Left kidney (tissue), 2 donors: Measurements from ENCODE around the gene VPS37C. TPM values are rescaled to one million over a fixed set of nuclear protein-coding genes. Genes with fewer than 3 reads are reported as not detected.

ENCODE experiments used
- DNase-seq: peaks from one replicate; pipeline ENCODE4 v3.0.0-alpha.2; 2013
- polyA plus RNA-seq: library from polyadenylated mRNA; unstranded; fragments of 120-200 nt; gene quantifications from one replicate; pipeline ENCODE4 v1.2.1, GENCODE V29; 2013; ENCODE audit not compliant: insufficient read length

The VPS37C gene
- polyA plus RNA-seq, 1 donor = 16.7 TPM

GRCh38 chr11:61133956-61134662 lies 27.1 kb downstream of the VPS37C start:
- no peak for DNase-seq

DNA sequence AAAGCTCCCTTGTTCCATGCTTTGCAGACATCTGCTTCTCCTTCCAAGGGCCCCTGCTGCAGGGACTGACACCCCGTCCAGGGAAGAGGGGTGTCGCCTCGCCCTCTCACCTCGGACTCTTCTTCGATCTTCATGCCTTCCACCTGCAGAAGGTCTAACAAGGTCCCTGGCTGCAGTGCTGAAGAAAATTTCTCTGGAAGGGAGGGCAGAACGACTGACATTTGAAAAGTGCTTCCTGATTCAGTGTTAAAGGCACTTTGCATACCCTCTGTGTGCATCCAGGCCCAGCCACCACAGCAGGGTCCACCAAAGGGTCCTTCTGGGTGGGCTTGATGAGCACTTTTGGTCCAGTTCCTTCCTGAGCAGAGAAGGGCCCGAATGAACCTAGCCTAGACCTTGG lies 28.1 kb downstream of the VPS37C start:
- DNase-seq = no peak

GRCh38 chr11:61132646-61133045 lies 28.6 kb downstream of the VPS37C start:
- no peak for DNase-seq

DNA sequence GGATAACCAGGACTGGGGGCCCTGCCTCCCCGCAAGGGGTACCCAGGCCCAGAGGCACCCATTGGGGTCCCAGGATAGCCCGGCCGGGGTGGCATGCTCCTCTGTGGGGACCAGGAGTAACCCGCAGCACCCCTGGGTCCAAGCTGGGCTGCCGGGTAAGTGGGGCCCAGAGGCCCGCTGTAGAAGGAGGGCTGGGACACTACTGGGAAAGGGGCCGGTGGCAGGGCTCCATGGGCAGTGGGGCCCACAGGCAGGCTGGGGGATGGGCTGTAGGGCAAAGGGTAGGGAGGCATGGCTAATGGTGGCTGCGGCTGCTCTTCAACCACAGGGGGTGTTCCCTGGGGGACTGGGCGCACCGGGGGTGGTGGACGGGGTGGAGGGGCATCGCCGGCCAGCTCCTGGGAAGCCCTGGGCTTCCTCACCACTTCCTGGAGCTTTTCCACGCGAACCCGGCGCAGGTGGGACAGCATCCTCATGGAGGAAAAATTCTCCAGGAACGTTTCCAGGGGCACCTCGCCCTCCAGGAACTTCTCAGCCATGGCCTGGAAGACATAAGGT lies 29.1 kb downstream of the VPS37C start:
- no peak for DNase-seq

- no peak for DNase-seq
Observed at GRCh38 chr11:61131586-61131985, 29.6 kb downstream of the VPS37C start.

DNA sequence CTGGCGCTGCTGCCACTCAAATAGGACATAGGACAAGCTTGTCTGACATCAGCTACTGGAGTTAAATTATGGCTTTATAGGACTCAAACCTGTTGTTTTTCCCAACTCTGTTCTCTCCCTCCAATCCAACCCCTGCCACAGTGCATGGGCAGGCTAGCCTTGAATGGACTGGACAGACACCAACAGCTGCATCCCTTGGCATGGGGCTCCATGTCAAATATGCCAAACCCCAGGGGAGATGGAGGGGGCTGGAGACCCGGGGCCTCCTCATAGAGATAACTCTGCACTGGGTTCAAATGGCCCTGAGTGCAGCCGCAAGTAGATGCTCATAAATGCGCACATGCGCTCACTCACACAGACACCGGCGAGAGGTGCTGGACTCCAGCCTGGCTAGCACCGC lies 30.0 kb downstream of the VPS37C start:
- DNase-seq = no peak

DNA sequence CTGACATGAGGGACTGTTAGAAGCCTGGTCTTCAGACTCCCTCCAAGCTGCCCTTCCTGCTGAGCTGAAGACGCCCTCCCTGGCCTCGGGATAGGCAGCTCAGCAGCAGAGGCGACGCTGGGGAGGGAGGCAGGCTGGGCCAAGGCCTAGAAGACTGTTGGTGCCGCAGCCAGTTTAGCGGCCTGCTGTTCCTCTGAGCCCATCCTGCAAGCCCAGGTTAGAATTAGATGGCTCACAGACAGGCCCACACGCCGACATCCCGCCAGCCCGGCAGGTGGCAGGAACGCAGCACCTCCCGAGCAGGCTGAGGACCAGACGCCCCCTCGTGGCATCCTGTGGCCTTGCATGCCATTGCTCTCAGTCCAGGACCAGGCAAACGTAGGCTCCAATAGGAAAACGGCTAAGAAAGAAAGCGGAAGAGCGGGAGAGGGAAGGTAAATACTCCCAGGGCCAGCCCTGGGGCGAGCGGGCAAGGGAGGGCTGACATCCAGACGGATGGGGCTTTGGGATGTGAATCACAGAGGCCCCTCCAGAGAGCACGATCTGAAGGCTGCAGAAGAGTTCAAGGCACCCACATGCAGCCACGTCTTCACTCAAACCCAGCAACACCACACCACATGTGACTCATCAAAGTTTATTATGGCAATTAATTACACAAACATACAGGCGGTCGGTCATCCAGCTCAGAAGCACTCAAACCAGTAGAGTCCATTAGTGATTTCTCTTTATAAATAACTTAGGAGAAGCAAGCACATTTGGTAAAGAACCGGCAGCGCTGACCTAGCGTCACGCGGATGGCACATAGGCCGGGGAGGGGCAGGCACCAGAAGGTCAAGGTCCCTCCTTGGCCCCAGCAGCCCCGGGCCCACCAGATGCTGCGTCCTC lies 31.3 kb downstream of the VPS37C start:
- peak; percentile 92 for DNase-seq

DNA sequence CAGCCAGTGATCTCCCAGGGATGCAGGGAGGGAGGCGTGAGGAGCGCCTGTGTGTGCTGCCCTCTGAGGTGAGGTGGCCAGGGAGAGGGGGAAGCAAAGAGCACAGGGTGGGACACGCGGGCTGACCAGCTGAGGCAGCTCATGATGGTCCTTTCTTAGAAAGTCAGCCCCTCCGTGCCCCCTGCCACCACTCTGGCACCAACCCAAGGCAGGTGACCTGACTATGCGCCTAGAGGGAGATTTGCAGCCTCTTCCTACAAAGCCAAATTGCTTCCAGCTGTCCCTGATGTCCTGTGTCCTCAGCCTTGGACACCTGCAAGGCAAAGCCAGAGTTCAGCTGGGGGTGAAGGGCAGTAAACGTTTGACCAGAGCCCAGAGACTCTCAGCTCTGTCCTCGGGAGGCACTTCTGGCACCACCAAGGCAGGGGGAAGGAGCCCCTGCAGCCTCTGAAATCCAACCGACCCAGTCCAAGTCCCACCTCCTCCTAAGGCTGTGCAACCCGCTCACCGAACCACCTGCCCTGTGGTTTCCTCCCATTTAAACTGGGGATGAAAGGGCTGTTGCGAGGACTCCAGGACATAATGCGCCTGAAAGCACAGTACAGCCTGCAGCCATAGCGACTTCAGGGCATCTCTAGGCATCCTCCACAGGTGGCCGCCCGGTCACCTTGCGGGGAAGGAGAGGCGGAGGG lies 32.1 kb downstream of the VPS37C start:
- no peak for DNase-seq

- DNase-seq = no peak
Observed at GRCh38 chr11:61127991-61128390, 33.2 kb downstream of the VPS37C start.

- DNase-seq = no peak
Observed at GRCh38 chr11:61126256-61126655, 35.0 kb downstream of the VPS37C start.

DNA sequence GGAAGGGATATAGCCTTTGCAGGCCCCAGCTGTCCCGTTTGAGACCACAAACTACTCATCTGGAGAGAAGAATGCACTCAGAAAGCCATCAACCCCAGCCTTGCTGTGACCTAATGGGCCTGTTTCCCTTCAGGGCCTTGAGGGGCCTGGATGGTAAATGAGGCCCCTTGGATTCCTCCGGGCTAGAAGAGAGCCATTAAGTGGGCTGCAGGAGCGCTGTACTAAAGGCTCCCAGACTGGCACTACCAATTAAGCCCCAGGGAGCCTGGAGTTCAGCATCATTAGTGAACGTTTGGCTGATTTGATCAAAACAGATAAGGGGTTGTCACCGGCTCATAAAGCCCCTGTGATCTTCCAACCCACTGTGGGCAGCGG lies 35.9 kb downstream of the VPS37C start:
- no peak for DNase-seq

GRCh38 chr11:61124574-61125309 lies 36.5 kb downstream of the VPS37C start:
- DNase-seq = no peak

DNA sequence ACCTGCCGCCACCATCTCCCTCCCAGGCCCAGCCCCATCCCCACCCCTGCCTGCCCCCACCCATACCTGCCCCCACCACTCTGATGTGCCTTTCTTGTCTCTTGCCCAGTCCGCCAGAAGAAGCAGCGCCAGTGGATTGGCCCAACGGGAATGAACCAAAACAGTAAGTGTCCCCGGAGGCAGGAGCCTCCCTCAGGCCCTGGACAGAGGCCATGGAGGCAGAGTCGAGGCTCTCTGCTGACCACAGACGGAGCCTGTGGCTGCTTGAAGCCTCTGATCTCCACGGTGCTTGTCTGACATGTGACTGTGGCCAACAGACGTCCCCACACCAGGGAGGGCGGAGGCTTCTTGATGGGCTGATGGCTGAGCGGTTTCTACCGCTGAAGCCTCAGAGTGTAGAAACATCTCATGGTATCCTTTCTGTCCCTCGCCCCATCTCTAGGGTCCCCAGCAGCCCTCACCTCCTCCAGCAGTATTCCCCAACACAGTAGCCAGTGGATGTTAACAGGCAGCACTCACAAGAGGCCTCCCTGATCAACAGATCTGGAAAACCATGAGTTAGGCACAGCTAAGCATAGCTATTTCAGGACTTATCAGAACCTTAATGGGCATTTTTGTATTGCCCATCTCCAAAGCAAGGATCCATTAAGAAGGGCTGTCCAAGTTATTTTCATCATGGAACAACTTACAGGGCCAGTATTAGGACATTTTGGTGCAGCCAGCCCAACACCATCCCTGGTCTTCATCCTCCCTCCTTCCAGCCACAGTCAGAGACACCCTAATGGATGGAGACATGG lies 37.3 kb downstream of the VPS37C start:
- DNase-seq = no peak

DNA sequence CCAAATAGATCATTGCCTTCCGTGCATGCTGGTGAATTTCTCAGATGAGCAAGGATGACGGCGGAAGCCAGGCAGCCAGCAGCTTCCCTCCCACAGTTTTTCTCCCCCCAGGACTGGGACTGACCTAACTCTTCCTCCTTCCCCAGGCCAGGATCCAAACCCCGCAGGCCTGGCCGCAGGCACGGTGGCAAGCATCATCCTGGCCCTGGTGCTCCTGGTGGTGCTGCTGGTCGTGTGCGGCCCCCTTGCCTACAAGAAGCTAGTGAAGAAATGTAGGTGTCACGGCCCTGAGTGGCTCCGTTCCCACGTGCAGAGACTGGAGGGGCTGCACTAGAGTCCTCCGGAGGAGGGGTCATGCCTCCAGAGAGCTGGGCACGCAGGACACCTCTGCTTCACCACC lies 38.5 kb downstream of the VPS37C start:
- DNase-seq = no peak

DNA sequence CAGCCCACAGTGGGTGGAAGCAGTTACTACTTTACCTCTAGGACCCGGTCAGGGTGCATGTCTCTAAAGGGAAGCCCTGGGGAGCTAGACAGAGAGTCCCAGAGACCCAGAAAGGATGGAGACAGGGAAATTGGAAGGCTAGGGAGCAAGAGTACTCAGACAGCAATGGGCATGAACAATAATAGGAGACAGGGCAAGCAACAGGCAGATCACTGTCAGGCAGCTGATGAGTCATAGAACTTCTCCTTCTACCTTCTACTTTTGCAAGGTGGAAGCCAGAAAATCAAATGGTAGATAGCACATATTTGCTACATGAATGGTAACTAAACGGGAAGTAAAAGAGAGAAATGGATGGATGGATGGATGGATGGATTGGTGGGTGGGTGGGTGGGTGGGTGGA lies 39.3 kb downstream of the VPS37C start:
- DNase-seq = no peak

DNA sequence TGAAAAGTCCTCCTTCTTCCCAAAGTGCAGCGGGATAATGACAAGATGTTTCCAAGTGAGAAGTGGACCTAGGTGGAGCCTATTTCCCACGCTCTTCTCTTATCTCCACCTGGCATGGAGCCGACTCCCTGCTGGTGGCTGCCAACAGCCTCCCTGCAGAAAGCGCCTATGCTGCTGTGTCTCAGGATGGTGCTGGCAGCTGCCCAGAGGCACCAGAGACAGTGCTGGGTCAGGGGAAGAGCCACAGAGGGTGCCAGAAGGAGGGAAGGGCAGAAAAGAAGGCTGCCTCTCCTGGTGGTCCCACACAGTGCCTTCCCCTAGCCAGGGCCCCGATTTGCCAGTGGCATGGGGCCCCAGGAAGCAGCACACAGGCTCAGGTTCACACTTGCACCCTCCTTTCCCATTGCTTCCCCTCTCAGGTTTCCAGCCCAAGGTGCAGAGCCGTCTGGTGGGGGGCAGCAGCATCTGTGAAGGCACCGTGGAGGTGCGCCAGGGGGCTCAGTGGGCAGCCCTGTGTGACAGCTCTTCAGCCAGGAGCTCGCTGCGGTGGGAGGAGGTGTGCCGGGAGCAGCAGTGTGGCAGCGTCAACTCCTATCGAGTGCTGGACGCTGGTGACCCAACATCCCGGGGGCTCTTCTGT lies 39.9 kb downstream of the VPS37C start:
- no peak for DNase-seq

GRCh38 chr11:61120706-61121191 lies 40.5 kb downstream of the VPS37C start:
- peak; percentile 47 for DNase-seq

DNA sequence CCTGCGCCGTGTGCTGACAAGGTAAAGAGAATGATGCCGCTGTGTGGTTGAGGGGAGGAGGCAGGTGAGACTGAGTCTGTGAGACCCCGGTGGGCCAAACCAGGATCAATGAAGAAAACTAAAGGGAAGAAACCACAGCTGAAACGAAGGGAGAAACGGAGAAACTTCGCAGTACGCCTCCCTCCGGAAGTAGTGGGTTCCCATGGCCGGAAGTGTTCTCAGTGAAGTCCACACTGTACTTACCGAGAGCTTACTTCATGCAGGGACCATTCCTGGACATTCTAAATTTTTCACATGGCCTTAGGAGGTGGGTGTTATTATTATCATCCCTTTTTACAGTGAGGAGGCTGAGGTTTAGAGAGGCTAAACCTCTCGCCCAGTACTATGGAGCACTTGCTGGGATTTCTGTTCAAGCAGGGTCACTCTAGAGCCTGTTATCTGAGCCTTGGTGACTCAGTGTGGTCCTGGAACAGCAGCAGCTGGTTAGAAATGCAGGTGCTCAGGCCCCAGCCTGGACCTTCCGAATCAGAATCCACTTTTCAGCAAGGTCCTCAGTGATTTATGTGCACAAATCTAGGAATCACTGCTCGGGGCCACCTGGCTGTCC lies 41.0 kb downstream of the VPS37C start:
- no peak for DNase-seq

- no peak for DNase-seq
Observed at GRCh38 chr11:61119571-61119970, 41.7 kb downstream of the VPS37C start.

- DNase-seq = no peak
Observed at GRCh38 chr11:61119055-61119454, 42.2 kb downstream of the VPS37C start.
